Hematopoietic multipotent progenitor cell treated with erythropoietin and hydrocortisone succinate and interleukin-3 and kit ligand, for 8 days (in vitro differentiated cells): ENCODE measurements around the gene KBTBD8.
A peak's percentile ranks its signal among the peaks of the same experiment; 100 is the strongest.

ENCODE experiments used
- DNase-seq: peaks from one replicate; pipeline ENCODE4 v3.0.0-alpha.2; 2015

Gene KBTBD8, protein sequence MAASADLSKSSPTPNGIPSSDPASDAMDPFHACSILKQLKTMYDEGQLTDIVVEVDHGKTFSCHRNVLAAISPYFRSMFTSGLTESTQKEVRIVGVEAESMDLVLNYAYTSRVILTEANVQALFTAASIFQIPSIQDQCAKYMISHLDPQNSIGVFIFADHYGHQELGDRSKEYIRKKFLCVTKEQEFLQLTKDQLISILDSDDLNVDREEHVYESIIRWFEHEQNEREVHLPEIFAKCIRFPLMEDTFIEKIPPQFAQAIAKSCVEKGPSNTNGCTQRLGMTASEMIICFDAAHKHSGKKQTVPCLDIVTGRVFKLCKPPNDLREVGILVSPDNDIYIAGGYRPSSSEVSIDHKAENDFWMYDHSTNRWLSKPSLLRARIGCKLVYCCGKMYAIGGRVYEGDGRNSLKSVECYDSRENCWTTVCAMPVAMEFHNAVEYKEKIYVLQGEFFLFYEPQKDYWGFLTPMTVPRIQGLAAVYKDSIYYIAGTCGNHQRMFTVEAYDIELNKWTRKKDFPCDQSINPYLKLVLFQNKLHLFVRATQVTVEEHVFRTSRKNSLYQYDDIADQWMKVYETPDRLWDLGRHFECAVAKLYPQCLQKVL

GRCh38 chr3:66998113-66998903, at the start of gene KBTBD8:
Gene KBTBD8 (plus strand): TSS chr3:66998307. CDS start chr3:66998356, 49 bp downstream.
- DNase-seq = peak; percentile 99

- DNase-seq = no peak
Observed at GRCh38 chr3:66948838-66949237, 49.3 kb upstream of the KBTBD8 start.

DNA sequence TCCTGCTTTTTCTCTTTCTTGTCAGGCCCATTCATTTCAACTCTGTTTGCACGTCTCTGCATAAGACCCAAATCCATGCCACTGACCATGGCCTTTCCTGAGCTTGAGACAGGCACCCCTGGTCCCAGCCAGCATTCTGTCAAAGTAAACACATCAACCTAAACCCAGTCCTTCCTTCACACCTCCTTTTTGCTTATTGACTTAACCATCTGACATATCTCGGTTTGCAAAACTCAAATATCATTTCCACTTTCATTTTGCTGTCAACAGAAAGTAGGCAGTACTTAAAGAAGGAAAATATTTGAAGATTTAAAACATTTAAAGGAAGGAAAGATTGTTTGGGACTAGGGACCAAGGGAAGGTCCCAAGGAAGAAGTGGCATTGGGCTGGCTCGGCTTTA, 48.2 kb upstream of the KBTBD8 start:
- DNase-seq = no peak

- DNase-seq = no peak
Observed at GRCh38 chr3:66952357-66952756, 45.8 kb upstream of the KBTBD8 start.

DNA sequence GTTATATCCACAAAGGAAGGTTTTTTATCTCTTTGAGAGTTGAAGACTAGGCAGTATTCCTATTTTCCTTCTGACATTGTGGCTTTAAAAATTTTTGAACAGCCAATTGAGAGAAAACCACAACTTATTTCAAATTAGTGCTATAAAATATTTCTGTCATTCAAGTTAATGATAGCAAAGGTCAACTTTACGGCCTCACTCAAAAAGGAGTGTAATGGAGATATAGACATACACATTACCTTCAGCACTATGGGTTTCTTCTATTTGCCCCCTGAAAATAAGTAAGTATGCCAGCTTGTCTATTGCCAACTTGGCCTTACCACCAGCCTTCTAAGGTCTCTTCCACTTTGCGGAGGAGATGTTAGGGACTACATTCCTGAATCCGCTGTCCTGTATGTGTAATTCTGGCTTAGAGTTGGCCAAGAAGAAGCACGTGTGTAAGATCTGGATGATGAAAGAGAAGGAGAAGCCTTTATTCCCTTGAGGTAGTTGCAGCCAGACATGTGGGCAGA, 44.1 kb upstream of the KBTBD8 start:
- no peak for DNase-seq

DNA sequence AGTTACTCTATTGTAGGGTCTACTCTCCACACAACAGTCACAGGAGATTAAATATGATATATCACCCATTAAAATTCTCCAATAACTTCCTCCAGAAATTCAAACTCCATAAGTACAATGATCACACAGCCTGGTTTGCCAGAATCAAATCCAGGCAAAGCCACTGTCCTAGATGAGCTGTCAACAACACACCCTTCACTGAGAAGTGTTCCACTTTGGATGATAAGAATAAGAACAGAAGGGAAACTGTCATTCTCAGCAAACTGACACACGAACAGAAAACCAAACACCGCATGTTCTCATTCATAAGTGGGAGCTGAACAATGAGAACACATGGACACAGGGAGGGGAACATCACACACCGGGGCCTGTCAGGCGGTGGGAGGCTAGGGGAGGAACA, 41.4 kb upstream of the KBTBD8 start:
- DNase-seq = no peak

DNA sequence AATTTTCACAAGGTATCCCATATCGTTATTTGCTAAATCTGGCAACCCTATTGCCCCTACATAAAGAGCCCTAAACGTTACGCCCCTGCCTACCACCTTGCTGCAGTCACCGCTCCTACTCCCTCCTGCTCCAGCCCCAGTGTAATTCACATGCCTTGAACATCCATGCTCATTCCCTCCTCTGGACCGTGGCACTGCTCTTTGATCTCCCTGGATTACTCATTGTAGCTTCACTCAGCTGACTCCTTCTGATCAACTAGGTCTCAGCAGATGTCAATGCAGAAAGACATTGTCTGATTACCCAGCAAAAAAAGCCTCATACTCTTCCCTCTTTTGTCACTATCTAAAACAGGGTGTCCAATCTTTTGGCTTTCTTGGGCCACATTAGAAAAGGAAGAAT, 40.7 kb upstream of the KBTBD8 start:
- no peak for DNase-seq

DNA sequence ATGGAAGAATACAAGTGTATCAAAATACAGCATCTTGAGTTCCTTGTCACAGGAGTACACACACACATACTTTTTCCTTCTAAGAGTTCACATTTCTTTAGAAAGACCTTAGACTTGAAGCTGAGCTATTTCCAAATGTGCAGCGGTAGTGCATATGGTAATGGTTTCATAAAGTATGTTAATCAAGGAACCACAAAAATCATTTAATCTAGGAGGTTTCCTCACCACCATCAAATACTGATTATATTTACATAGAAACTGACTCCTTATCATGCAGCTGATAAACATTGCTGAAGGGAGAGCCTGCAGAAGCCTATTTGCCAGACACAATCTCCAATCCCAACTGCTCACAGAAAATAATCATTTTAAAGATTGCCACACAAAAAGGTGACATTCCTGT, 40.0 kb upstream of the KBTBD8 start:
- no peak for DNase-seq

- no peak for DNase-seq
Observed at GRCh38 chr3:66962664-66963063, 35.4 kb upstream of the KBTBD8 start.

GRCh38 chr3:66971245-66971644, 26.9 kb upstream of the KBTBD8 start:
- no peak for DNase-seq

DNA sequence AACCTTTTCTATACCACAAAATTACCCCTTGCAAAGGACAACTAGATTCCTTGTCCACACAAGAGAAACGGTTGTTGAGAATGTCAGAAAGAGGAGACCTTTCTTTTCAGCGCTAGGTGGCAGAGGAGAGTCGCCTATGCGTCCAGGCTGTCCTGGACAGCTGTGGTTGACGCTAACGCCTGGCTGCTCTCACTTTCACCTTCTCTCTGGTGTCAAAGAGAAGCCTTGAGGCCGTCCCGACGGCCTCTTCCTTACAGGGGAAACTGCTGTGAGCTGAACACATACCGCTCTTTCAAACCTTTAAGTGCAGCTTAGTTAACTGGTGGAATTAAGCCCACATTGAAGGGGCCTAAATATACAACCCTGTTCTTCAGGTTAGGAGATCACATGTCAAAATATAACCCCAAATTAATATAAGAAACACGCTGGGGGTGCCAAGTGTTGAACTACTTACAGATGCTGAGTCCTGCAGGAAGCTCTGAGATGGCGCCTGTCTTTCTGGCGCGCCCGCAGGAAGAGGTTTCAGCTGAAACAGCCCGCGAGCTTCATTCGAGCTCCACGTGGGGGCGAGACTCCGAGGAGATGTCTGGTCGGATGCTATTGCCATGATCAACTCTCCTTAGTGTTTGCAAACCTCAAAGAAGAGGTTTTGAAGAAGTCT, 26.1 kb upstream of the KBTBD8 start:
- DNase-seq = peak; percentile 85

GRCh38 chr3:66980791-66981190, 17.3 kb upstream of the KBTBD8 start:
- DNase-seq = no peak

DNA sequence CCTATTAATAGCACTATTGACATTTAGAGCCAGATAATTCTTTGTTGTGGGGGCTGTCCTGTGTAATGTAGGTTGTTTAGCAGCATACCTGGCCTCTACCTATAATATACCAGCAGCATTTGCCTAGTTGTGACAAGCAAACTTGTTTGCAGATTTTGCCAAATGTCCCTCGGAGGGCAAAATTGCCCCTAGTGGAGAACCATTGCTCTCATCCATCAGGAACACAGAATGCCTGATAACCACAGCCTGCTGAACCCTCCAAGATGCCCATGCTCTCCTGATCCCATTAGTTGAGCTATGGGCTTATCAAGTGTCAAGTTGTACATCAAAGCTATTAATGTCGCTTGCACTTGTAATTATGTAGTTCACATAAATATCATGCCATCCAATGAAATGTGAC, 15.0 kb upstream of the KBTBD8 start:
- DNase-seq = no peak

GRCh38 chr3:66985336-66985920, 12.7 kb upstream of the KBTBD8 start:
- DNase-seq = no peak

DNA sequence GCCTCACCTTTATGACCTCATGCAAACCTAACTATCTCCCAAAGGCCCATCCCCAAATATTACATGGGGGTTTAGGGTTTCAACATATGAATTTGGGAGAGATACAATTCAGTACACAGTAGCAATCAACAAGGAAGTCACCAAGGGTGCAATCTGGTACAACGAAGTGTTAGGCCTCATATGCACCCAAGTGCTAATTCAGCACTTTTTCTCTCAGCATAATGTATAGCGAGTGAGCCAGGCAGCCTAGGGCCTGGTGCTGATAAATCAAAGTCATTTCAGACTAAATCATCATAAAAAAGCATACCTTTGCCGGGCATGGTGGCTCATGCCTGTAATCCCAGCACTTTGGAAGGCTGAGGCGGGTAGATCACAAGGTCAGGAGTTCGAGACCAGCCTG, 11.7 kb upstream of the KBTBD8 start:
- no peak for DNase-seq

DNA sequence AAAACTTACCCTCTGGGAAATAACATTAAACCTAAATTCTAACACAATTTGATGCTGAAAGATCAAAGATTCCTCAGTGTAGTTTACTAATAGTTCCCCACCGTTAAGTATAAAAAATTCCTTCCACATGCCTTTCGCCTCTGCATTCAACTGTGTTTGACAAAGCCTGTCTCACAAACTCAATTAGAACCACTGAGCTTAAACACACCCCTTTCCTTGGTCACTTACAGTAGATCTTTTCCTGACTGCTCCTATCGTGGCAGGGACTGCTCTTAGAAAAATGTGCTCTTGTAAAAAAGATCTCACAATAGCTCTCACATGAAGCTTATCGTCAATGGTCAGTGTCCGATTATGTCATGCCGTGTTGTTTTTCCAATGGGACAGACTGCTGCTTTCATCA, 8.9 kb upstream of the KBTBD8 start:
- no peak for DNase-seq

DNA sequence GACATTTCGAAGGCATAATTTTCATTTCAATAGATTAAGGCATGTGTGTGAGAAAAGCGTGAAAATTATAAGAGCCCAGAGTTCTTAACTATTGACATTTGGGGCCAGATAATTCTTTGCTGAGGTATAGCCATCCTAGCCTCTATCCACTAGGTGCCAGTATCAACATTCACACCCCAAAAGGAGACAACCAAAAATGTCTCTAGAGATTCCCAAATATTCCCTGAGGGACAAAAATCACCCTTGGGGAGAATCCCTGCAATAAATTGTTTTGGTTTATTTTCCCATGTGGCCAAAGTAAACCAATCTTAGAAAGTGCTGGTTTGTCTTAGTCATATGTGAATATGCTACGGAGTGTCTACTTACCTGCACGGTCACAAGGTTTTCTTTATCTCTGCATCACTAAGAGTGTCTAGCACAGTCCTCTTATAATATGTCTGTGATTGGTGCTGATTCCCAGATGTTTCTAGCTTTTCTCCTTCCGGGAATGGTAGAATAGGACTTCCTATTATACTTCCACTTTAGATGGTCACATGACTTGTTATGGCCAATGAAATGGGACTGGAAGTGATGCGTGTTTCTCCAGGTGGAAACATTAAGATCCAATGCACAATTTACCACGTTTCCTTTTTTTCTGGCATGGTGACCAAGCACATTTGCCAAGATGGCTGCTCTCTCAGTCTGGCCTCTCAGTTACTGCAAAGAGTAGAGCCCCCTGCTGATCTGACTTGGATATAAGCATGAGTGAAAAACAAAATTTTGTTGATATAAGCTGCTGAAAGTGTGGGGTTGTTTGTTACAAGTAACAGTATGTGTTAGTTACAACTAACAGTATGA, 8.0 kb upstream of the KBTBD8 start:
- peak; percentile 69 for DNase-seq

DNA sequence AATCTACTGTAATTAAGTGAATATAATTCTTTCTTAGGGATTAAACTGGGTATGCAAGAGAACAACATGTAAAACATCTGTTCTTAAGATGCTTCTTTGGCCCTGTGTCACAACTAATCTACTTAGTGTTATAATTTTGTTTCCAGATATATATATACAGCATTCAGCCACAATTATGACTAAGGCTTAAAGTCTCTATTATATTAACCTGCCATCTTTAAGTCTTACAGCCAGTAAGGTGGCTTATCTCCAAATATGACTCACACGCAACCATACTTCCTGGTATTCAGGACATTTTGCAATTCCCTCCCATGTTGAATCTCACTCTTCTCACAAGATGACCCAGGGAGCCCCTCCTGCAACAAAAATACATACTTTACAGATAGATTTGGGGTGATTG, 6.6 kb upstream of the KBTBD8 start:
- DNase-seq = peak; percentile 49

DNA sequence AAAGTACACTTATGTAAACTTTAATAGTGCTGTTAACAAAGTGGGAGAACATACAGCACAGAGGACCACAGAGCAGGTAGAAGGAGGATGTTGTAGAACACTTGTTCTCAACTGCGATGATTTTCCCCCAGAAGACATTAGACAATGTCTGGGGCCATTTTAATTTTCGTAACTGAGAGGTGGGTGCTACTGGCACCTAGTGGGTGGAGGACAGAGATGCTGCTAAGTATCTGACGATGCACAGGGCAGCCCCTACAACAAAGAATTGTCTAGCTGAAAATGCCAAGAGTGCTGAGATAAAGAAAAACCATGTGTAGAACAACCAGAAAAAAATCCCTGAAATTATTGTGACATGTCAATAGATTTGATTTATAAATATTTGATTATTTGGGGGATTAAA, 5.0 kb upstream of the KBTBD8 start:
- no peak for DNase-seq

DNA sequence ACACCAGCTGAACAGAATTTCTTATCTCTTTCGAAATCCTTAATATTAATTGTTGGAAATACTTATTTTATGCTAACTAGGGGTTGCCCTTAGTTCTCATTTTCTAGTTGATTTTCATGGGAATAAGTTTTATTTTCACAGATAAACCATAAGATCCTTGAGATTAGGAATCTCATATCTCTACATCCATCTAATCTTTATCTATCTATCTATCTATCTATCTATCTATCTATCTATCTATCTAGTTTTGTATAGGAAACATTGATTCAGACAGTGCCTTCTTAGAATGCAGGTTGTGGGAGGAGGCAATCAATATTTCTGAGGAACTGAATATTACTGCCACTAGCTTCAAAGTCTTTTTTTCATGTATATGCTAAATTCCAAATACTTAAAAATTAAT, 3.5 kb upstream of the KBTBD8 start:
- no peak for DNase-seq

DNA sequence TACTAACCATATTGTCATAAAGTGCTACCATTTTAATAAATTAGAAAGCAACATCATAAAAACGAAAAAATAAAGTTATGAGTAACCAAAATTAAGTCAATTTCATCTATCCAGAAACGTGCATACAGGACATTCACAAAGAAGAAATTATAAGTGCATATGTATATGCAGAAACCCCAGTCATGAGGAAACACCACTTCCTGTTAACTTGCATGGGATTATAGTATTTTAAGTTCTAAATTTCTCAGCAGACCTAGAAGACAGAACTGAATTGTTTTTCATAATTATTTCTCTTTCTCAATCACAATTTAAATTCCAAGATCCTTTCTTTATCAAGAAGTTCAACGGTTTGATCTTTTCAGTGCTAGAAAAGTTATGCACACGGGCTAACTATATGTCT, 1.4 kb upstream of the KBTBD8 start:
- DNase-seq = no peak
